Activated naive CD8-positive, alpha-beta T cell treated with anti-CD3 and anti-CD28 coated beads for 36 hours (primary cell): ENCODE results near the gene TOPAZ1. TPM values are rescaled to one million over a fixed set of nuclear protein-coding genes. Genes with fewer than 3 reads are reported as not detected.

ENCODE experiments used
- DNase-seq: peaks from one replicate; pipeline ENCODE4 v3.0.0; 2021
- H3K27ac Mint-ChIP-seq: one replicate; pipeline ENCODE4 v1.8.0; 2022; ENCODE audit warnings: mild to moderate bottlenecking, moderate library complexity, mixed read lengths
- H3K27me3 Mint-ChIP-seq: one replicate; pipeline ENCODE4 v1.8.0; 2022; ENCODE audit warnings: mild to moderate bottlenecking, mixed read lengths
- H3K36me3 Mint-ChIP-seq: one replicate; pipeline ENCODE4 v1.8.0; 2021; ENCODE audit warnings: mild to moderate bottlenecking, mixed read lengths
- H3K4me1 Mint-ChIP-seq: one replicate; pipeline ENCODE4 v1.8.0; 2021; ENCODE audit warnings: mixed read lengths
- H3K4me3 Mint-ChIP-seq: one replicate; pipeline ENCODE4 v1.8.0; 2022; ENCODE audit warnings: mild to moderate bottlenecking, moderate library complexity, mixed read lengths
- H3K9me3 Mint-ChIP-seq: one replicate; pipeline ENCODE4 v1.8.0; 2022; ENCODE audit warnings: mixed read lengths
- total RNA-seq, 2 experiments: library from RNA; stranded (reverse); gene quantifications; one replicate each; pipeline ENCODE4 v1.2.3, GENCODE V29; 2021

Gene TOPAZ1
- not detected for total RNA-seq

DNA sequence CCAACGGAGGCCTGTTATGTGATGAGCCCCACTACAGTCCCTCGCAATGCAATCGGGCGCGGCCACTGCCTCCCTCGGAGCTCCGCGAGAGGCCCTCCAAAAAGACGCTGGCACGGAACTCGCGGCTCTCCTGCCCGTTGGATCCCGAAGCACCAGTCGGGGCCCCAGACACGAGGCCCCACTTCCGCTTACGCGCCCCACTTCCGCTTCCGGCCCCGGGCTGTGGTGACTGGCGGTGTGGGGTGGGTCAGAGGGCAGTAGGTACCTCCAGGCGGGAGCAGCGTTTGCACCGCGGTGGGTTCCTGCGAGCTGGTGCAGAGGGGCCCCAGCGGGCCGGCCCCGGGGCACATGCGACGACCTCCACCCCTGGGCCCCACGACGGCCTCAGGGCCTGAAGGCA lies at the start of gene TOPAZ1:
TSS of gene TOPAZ1 (plus strand) at position 181 of the 400 bp plus-strand sequence. CDS start at position 349, 168 bp downstream.
- DNase-seq, result no peak
- Mint-ChIP-seq H3K27ac (no peak within 1 kb of the TSS), H3K36me3 (no peaks in the 10 kb centered on the region), H3K4me1 (peaks cover 3% of the 10 kb centered on the region), H3K9me3 (no peaks in the 10 kb centered on the region), H3K27me3 (peaks cover 28% of the 10 kb centered on the region), H3K4me3 (no peak within 1 kb of the TSS)

DNA sequence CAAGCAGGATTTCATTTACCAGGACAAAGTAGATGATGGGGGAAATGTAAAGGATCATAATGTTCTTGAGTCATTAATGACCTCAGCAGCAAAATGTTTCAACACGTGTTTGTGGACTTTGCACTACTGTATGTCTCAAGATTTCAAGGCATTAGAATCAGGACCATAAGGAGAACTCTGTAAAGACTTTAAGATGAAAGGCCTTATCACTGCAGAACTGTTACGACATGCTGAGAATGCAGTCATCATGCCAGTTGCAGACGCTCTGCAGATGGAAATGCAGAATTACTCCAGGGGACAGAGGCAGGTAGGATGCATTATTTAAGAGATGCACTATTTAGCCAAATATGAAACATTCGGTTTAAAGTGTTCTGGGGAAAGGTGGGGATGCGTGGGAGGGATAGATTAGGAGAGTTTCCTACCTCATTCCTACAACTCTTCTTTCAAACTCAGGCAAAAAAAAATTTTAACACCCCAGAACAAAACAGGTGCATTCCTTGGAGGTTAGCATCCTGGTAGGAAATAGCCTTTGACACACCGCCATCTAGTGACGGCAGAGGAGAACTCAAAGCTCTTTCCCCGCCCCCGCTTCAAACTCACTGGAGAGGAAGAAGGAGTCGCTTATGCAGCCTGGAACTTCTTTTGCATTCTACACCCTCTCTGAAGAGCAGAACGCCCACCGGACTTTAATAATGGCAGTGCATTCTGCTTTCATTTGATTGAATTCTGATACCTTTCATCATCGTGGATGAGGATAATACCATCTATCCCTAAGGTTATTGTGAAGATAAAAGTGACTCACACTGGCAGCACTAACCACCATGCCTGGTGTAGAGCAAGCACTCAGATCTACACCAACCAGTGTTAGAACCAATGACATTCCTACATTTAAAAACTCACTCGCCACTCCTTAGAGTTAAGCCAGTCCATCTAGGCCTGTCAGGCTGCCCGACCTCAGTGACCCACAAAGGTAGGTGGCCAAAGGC lies 43.1 kb upstream of the TOPAZ1 start:
- no peaks in the 10 kb centered on the region for H3K36me3 Mint-ChIP-seq
- peak; percentile 53 for DNase-seq
- H3K4me3 Mint-ChIP-seq, result no peak overlapping the region
- peaks cover 34% of the 10 kb centered on the region for H3K27me3 Mint-ChIP-seq
- no peak overlapping the region for H3K27ac Mint-ChIP-seq
- peaks cover 4% of the 10 kb centered on the region for H3K4me1 Mint-ChIP-seq
- H3K9me3 Mint-ChIP-seq, result no peaks in the 10 kb centered on the region

GRCh38 chr3:44206261-44206660 lies 35.4 kb upstream of the TOPAZ1 start:
- Mint-ChIP-seq H3K27me3 (peaks cover 69% of the 10 kb centered on the region), H3K36me3 (no peaks in the 10 kb centered on the region), H3K4me3 (no peak overlapping the region), H3K4me1 (peaks cover 27% of the 10 kb centered on the region), H3K9me3 (peaks cover 1% of the 10 kb centered on the region), H3K27ac (no peak overlapping the region)
- no peak for DNase-seq

DNA sequence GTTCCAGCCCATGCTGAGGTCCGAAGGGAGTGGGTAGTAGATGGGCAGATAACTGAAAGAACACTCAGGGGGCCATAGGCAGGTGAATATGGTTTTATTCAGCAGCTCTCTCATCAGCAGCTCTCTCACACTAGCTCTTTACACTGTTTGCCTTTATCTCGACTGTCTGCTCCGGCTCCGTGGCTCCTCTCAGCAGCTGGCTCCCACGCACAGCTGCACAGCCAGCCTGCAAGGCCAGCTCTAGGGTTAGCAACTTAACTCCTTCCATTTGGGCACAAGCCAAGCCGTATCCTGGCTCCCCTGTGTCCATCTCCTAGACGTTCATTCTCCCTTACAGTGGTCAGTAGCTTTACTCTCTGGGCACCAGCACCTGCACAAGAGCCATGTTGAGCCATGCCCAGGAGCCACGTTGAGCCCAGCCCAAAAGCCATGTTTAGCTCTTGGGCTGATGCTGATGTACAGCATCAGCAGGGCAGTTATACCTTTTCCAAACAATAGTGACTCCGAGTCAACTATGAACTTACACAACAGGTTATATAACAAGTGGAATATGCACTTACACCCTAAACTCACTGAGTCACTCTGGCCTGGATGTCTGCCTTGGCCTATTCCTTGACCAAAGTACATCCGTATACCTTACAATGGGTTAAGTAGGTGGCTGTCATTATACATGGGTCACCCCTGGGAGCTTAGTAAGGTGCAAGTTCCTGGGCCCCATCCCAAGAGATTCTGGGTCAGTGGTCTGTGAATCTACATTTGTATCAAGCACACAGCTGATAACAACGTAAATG lies 34.6 kb upstream of the TOPAZ1 start:
- Mint-ChIP-seq H3K27me3 (peaks cover 67% of the 10 kb centered on the region), H3K27ac (no peak overlapping the region), H3K9me3 (peaks cover 1% of the 10 kb centered on the region), H3K4me1 (peaks cover 27% of the 10 kb centered on the region), H3K4me3 (no peak overlapping the region), H3K36me3 (no peaks in the 10 kb centered on the region)
- no peak for DNase-seq

GRCh38 chr3:44208086-44208485 lies 33.6 kb upstream of the TOPAZ1 start:
- Mint-ChIP-seq H3K4me1 (peaks cover 27% of the 10 kb centered on the region), H3K27me3 (peaks cover 67% of the 10 kb centered on the region), H3K27ac (peak overlapping the region; percentile 50), H3K36me3 (no peaks in the 10 kb centered on the region), H3K4me3 (no peak overlapping the region), H3K9me3 (peaks cover 1% of the 10 kb centered on the region)
- DNase-seq, result no peak

- no peak for DNase-seq
These were observed 33.1 kb upstream of the TOPAZ1 start for GRCh38 chr3:44208568-44208967.

DNA sequence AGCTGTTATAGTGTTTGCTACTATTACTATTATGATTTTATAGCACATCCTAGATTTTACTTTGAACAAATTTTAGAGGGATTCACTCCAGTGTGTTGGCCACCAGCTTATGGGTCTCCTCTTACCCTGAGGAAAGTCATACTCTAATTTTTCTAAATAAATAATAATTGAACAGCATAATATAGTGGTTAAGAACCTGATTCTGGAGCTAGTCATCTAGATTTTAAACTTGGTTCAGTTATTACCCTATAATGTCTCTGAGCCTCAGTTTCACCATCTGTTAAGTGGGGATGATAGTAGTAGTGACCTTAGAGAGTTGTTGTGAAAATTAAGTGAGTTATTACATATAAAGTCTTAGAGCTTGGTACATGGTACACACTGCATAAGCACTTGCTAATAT lies 30.7 kb upstream of the TOPAZ1 start:
- no peak overlapping the region for H3K4me3 Mint-ChIP-seq
- H3K27ac Mint-ChIP-seq, result no peak overlapping the region
- H3K4me1 Mint-ChIP-seq, result peaks cover 27% of the 10 kb centered on the region
- peaks cover 59% of the 10 kb centered on the region for H3K27me3 Mint-ChIP-seq
- H3K36me3 Mint-ChIP-seq, result peaks cover 3% of the 10 kb centered on the region
- DNase-seq, result no peak
- peaks cover 7% of the 10 kb centered on the region for H3K9me3 Mint-ChIP-seq

More at GRCh38 chr3:44208568-44208967, 33.1 kb upstream of the TOPAZ1 start:
- Mint-ChIP-seq H3K27me3 (peaks cover 67% of the 10 kb centered on the region), H3K9me3 (peaks cover 1% of the 10 kb centered on the region), H3K27ac (peak overlapping the region; percentile 50), H3K36me3 (no peaks in the 10 kb centered on the region), H3K4me3 (no peak overlapping the region), H3K4me1 (peaks cover 27% of the 10 kb centered on the region)

DNA sequence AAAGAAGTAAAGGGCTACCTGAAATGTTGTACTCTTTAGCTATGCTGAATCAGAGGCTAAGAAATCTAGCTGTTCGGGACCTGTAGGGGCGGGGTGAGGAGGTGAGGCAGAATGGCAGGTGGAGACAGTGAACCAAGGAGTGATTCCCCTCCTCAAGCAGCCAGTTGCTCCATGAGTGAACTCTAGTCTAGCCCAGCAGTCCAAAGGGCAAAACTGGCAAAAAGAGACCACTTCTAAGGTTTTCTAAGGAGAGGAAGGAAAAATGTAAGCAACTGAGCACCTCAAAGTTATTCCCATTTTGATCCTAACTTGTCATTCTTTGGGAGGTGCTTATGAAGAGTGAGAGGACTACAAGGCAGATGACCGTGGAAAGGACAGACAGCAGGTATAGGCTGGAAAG lies 19.3 kb upstream of the TOPAZ1 start:
- Mint-ChIP-seq H3K4me3 (no peak overlapping the region), H3K27ac (no peak overlapping the region), H3K27me3 (peaks cover 39% of the 10 kb centered on the region), H3K36me3 (no peaks in the 10 kb centered on the region), H3K4me1 (peaks cover 2% of the 10 kb centered on the region), H3K9me3 (no peaks in the 10 kb centered on the region)
- no peak for DNase-seq

GRCh38 chr3:44223299-44223698 lies 18.4 kb upstream of the TOPAZ1 start:
- Mint-ChIP-seq H3K27ac (no peak overlapping the region), H3K4me1 (peaks cover 2% of the 10 kb centered on the region), H3K36me3 (no peaks in the 10 kb centered on the region), H3K27me3 (peaks cover 39% of the 10 kb centered on the region), H3K4me3 (no peak overlapping the region), H3K9me3 (no peaks in the 10 kb centered on the region)
- DNase-seq, result no peak

DNA sequence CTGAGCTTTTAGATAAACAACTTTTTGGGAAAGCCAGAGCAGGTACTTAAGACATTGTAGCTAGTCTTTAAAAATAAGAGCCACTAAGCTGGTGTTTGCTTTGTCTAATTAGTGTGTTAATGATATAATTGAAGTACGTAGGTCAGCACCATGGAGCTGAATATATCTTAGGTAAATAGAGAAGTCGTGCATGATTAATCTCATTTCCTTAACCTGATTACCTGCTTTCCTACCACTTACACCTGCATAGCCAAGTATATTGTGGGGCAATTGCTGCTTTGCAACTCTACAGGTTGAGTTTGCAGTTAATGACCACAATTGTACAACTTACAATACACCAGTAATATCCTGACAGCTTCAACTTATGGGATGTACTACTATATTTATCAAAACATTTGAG lies 17.6 kb upstream of the TOPAZ1 start:
- H3K9me3 Mint-ChIP-seq, result no peaks in the 10 kb centered on the region
- no peak for DNase-seq
- H3K27ac Mint-ChIP-seq, result no peak overlapping the region
- H3K4me3 Mint-ChIP-seq, result no peak overlapping the region
- H3K27me3 Mint-ChIP-seq, result peaks cover 39% of the 10 kb centered on the region
- no peaks in the 10 kb centered on the region for H3K36me3 Mint-ChIP-seq
- H3K4me1 Mint-ChIP-seq, result peaks cover 2% of the 10 kb centered on the region

- Mint-ChIP-seq H3K27me3 (peaks cover 29% of the 10 kb centered on the region), H3K9me3 (no peaks in the 10 kb centered on the region), H3K27ac (no peak overlapping the region), H3K36me3 (no peaks in the 10 kb centered on the region), H3K4me3 (no peak overlapping the region), H3K4me1 (peaks cover 2% of the 10 kb centered on the region)
- DNase-seq, result no peak
These were observed 15.1 kb upstream of the TOPAZ1 start for GRCh38 chr3:44226573-44226972.

GRCh38 chr3:44227632-44228031 lies 14.1 kb upstream of the TOPAZ1 start:
- no peak for DNase-seq
- no peak overlapping the region for H3K27ac Mint-ChIP-seq
- no peak overlapping the region for H3K4me3 Mint-ChIP-seq
- H3K27me3 Mint-ChIP-seq, result peaks cover 23% of the 10 kb centered on the region
- H3K4me1 Mint-ChIP-seq, result peaks cover 6% of the 10 kb centered on the region
- no peaks in the 10 kb centered on the region for H3K36me3 Mint-ChIP-seq
- H3K9me3 Mint-ChIP-seq, result no peaks in the 10 kb centered on the region

GRCh38 chr3:44228900-44229299 lies 12.8 kb upstream of the TOPAZ1 start:
- Mint-ChIP-seq H3K27ac (no peak overlapping the region), H3K9me3 (no peaks in the 10 kb centered on the region), H3K4me1 (peaks cover 7% of the 10 kb centered on the region), H3K36me3 (no peaks in the 10 kb centered on the region), H3K27me3 (peaks cover 13% of the 10 kb centered on the region), H3K4me3 (no peak overlapping the region)
- no peak for DNase-seq

GRCh38 chr3:44232407-44232806 lies 9.3 kb upstream of the TOPAZ1 start:
- Mint-ChIP-seq H3K4me1 (peaks cover 12% of the 10 kb centered on the region), H3K4me3 (no peak overlapping the region), H3K27ac (no peak overlapping the region), H3K27me3 (peaks cover 15% of the 10 kb centered on the region), H3K9me3 (no peaks in the 10 kb centered on the region), H3K36me3 (no peaks in the 10 kb centered on the region)
- no peak for DNase-seq

GRCh38 chr3:44234648-44235268 lies 6.9 kb upstream of the TOPAZ1 start:
- Mint-ChIP-seq H3K27ac (no peak overlapping the region), H3K4me3 (no peak overlapping the region), H3K4me1 (peaks cover 15% of the 10 kb centered on the region)

More at GRCh38 chr3:44234648-44235268, 6.9 kb upstream of the TOPAZ1 start:
- H3K36me3 Mint-ChIP-seq, result no peaks in the 10 kb centered on the region
- H3K9me3 Mint-ChIP-seq, result no peaks in the 10 kb centered on the region
- H3K27me3 Mint-ChIP-seq, result peaks cover 16% of the 10 kb centered on the region
- no peak for DNase-seq
